ENCODE results near the gene VTCN1.
"Not testable (repeated sequence)": the region's sequence is repeated elsewhere in the genome, so short reads cannot be mapped to it uniquely, and the experiment has no call there.

The VTCN1 gene

GRCh38 chr1:117166076-117166475 is 44.7 kb downstream of the VTCN1 start:
- no peak for DNase-seq (ENCODE audit: low read depth, low spot score)

- no peak for DNase-seq (ENCODE audit: low read depth, low spot score)
Observed at GRCh38 chr1:117164209-117164608, 46.5 kb downstream of the VTCN1 start.

GRCh38 chr1:117162816-117163215 is 47.9 kb downstream of the VTCN1 start:
- no peak for DNase-seq (ENCODE audit: low read depth, low spot score)

GRCh38 chr1:117161887-117162286 is 48.8 kb downstream of the VTCN1 start:
- no peak for DNase-seq (ENCODE audit: low read depth, low spot score)

GRCh38 chr1:117151305-117151704 is 59.4 kb downstream of the VTCN1 start:
- DNase-seq (ENCODE audit: low read depth, low spot score): not testable (repeated sequence)

- DNase-seq (ENCODE audit: low read depth, low spot score): no peak
Observed at GRCh38 chr1:117150316-117150715, 60.4 kb downstream of the VTCN1 start.

GRCh38 chr1:117147856-117148588 is 62.7 kb downstream of the VTCN1 start:
- DNase-seq (ENCODE audit: low read depth, low spot score): no peak

GRCh38 chr1:117147341-117147831 is 63.3 kb downstream of the VTCN1 start:
- no peak for DNase-seq (ENCODE audit: low read depth, low spot score)

- DNase-seq (ENCODE audit: low read depth, low spot score): no peak
Observed at GRCh38 chr1:117146575-117147340, 64.0 kb downstream of the VTCN1 start.

- no peak for DNase-seq (ENCODE audit: low read depth, low spot score)
Observed at GRCh38 chr1:117146072-117146471, 64.7 kb downstream of the VTCN1 start.

- no peak for DNase-seq (ENCODE audit: low read depth, low spot score)
Observed at GRCh38 chr1:117143871-117144270, 66.9 kb downstream of the VTCN1 start.

- DNase-seq (ENCODE audit: low read depth, low spot score): no peak
Observed at GRCh38 chr1:117143172-117143571, 67.6 kb downstream of the VTCN1 start.

- no peak for DNase-seq (ENCODE audit: low read depth, low spot score)
Observed at GRCh38 chr1:117142200-117142599, 68.5 kb downstream of the VTCN1 start.

GRCh38 chr1:117138561-117138960 is 72.2 kb downstream of the VTCN1 start:
- DNase-seq (ENCODE audit: low read depth, low spot score): no peak

GRCh38 chr1:117138106-117138505 is 72.6 kb downstream of the VTCN1 start:
- DNase-seq (ENCODE audit: low read depth, low spot score): no peak

GRCh38 chr1:117137281-117137855 is 73.4 kb downstream of the VTCN1 start:
- DNase-seq (ENCODE audit: low read depth, low spot score): no peak

- DNase-seq (ENCODE audit: low read depth, low spot score): no peak
Observed at GRCh38 chr1:117136749-117137148, 74.0 kb downstream of the VTCN1 start.

- DNase-seq (ENCODE audit: low read depth, low spot score): no peak
Observed at GRCh38 chr1:117135329-117135728, 75.4 kb downstream of the VTCN1 start.

GRCh38 chr1:117130526-117130925 is 80.2 kb downstream of the VTCN1 start:
- DNase-seq (ENCODE audit: low read depth, low spot score): no peak

GRCh38 chr1:117128323-117129079 is 82.2 kb downstream of the VTCN1 start:
- no peak for DNase-seq (ENCODE audit: low read depth, low spot score)

GRCh38 chr1:117127795-117128194 is 82.9 kb downstream of the VTCN1 start:
- DNase-seq (ENCODE audit: low read depth, low spot score): no peak

GRCh38 chr1:117124661-117125060 is 86.1 kb downstream of the VTCN1 start:
- DNase-seq (ENCODE audit: low read depth, low spot score): no peak
